ENCODE measurements around the gene PALB2. TPM values are rescaled to one million over a fixed set of nuclear protein-coding genes. Genes with fewer than 3 reads are reported as not detected.
A peak's percentile ranks its signal among the peaks of the same experiment; 100 is the strongest.

PALB2 gene
- total RNA-seq, 1 donor from 2014 or later, result 12.7 TPM

GRCh38 chr16:23663918-23664317 is 22.8 kb upstream of the PALB2 start:
- no peak overlapping the region for H3K4me3 ChIP-seq
- H3K27ac ChIP-seq, result no peak overlapping the region
- no peak for ATAC-seq
- intact Hi-C loops (cut with DNase I), result no loop called here
- peaks cover 100% of the 10 kb centered on the region for H3K36me3 ChIP-seq
- H3K4me1 ChIP-seq, result no peaks in the 10 kb centered on the region
- no peak for DNase-seq
- TF ChIP-seq CTCF (IDR thresholded peaks at IDR 0.05), result no peak
- no peaks in the 10 kb centered on the region for H3K27me3 ChIP-seq (ENCODE audit: low read depth)
- H3K9me3 ChIP-seq, result no peaks in the 10 kb centered on the region

- TF ChIP-seq CTCF (IDR thresholded peaks at IDR 0.05), result no peak
- Histone ChIP-seq H3K27ac (no peak overlapping the region), H3K4me1 (no peaks in the 10 kb centered on the region), H3K27me3 (ENCODE audit: low read depth) (no peaks in the 10 kb centered on the region), H3K36me3 (peaks cover 53% of the 10 kb centered on the region), H3K9me3 (no peaks in the 10 kb centered on the region), H3K4me3 (no peak overlapping the region)
- intact Hi-C loops (cut with DNase I), result no loop called here
- no peak for DNase-seq
- ATAC-seq, result no peak
Measured at GRCh38 chr16:23651943-23652468, 10.9 kb upstream of the PALB2 start.

DNA sequence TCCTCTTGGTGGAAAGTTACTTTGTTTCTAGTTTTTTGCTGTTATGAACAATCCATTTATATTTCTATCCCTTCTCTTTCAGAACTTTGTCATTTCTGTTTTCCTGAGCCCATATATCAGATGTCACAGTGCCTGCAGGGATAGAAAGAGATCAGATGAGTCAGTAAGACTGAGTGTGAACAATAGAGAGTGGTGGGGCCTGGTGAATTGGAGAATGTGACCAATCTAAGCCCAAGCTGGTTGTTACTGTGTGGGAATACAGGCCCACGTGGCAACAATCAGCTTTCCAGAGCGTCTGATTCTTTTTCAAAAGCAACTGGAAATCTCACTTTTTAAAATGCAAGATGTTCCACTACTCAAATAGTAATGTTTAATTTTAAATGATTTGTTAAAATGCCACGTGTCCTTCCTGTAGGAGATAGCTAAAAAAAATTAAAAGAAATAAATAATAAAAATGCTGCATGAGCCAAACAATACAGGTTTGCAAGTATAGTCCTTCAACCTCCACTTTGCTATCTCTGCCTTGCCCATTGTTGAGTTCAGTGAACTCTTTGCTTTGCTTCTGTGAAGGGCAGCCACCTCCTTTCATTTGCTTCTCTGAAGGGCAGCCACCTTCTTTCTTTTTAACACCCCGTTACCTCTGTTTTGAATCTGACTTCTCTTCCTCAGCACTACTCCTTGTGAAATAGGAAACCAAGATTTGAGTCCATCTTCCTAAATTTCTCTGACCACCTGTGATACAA is 9.7 kb upstream of the PALB2 start:
- no peaks in the 10 kb centered on the region for H3K4me1 ChIP-seq
- no peak overlapping the region for H3K4me3 ChIP-seq
- no peaks in the 10 kb centered on the region for H3K27me3 ChIP-seq (ENCODE audit: low read depth)
- ATAC-seq (no peak), DNase-seq (no peak)
- no peaks in the 10 kb centered on the region for H3K9me3 ChIP-seq
- H3K36me3 ChIP-seq, result peaks cover 60% of the 10 kb centered on the region
- TF ChIP-seq CTCF (IDR thresholded peaks at IDR 0.05), result no peak
- no peak overlapping the region for H3K27ac ChIP-seq
- intact Hi-C loops (cut with DNase I), result no loop called here

DNA sequence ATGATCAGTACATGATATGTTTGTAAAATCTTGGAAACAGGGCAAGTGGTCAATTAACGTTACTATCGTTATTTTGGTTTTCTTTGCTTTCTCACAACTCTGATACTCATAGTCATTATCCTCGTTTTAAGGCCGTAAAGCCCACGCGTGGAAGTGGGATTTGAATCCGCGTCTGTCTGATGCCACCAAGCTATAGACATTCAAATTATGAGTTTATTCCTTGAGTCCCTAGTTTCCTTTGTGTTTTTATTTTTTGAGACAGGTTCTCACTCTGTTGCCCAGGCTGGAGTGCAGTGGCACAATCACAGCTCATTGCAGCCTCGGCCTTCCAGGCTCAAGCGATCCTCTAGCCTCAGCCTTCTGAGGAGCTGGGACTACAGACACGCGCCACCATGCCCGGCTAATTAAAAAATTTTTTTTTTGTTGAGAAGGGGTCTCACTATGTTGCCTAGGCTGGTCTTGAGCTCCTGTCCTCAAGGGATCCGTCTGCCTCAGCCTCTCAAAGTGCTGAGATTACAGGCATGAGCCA is 1.2 kb upstream of the PALB2 start:
- H3K4me3 ChIP-seq, result peak overlapping the region; percentile 88
- ATAC-seq, result no peak
- intact Hi-C loops (cut with DNase I), result no loop called here
- H3K9me3 ChIP-seq, result no peaks in the 10 kb centered on the region
- H3K27ac ChIP-seq, result no peak overlapping the region
- peaks cover 23% of the 10 kb centered on the region for H3K4me1 ChIP-seq
- H3K27me3 ChIP-seq (ENCODE audit: low read depth), result no peaks in the 10 kb centered on the region
- H3K36me3 ChIP-seq, result peaks cover 49% of the 10 kb centered on the region
- TF ChIP-seq CTCF (IDR thresholded peaks at IDR 0.05), result no peak
- no peak for DNase-seq

GRCh38 chr16:23640615-23640930 is 537 bp downstream of the PALB2 start:
- intact Hi-C loops (cut with DNase I), result no loop called here
- ATAC-seq, result peak in 1 of 2 donors; percentile 2
- peaks cover 55% of the 10 kb centered on the region for H3K36me3 ChIP-seq

More at GRCh38 chr16:23640615-23640930, 537 bp downstream of the PALB2 start:
- no peak for TF ChIP-seq CTCF (IDR thresholded peaks at IDR 0.05)
- peak overlapping the region; percentile 76 for H3K27ac ChIP-seq
- H3K9me3 ChIP-seq, result no peaks in the 10 kb centered on the region
- H3K27me3 ChIP-seq (ENCODE audit: low read depth), result no peaks in the 10 kb centered on the region
- peak overlapping the region; percentile 88 for H3K4me3 ChIP-seq
- DNase-seq, result no peak
- H3K4me1 ChIP-seq, result peaks cover 23% of the 10 kb centered on the region

All from lower lobe of right lung (tissue), 2 donors.